ENCODE data around the gene MXD1. TPM values are rescaled to one million over a fixed set of nuclear protein-coding genes. Genes with fewer than 3 reads are reported as not detected.

MXD1 gene
- total and polyA plus RNA-seq, 9 of the 15 experiments (the other 6 are each of a cell fraction or from before 2014, with no cell fraction given): 6.7 to 35.9 (median 11.0) TPM

- TF ChIP-seq ZNF12 (CRISPR knock-in tag; IDR thresholded peaks at IDR 0.05) (peak; percentile 73; the same call in 1 of the 2 replicates), PATZ1 (CRISPR knock-in tag; IDR thresholded peaks at IDR 0.05; ENCODE audit: borderline replicate concordance) (no peak), PRPF4 (IDR thresholded peaks at IDR 0.05; ENCODE audit: insufficient read depth, low read depth, low read length, poor library complexity, severe bottlenecking) (peak; percentile 90), RHOXF2B (CRISPR knock-in tag; conservative IDR thresholded peaks at IDR 0.05) (no peak), HMG20A (CRISPR knock-in tag; conservative IDR thresholded peaks at IDR 0.05) (no peak), TAF9B (IDR thresholded peaks at IDR 0.05; ENCODE audit: partially characterized antibody) (peak; percentile 74), MLX (CRISPR knock-in tag; conservative IDR thresholded peaks at IDR 0.05) (0 out of 4 replicates have a peak, but pooled peaks of 1 of the 2 experiments have one; percentile 51), ZNF143 (CRISPR knock-in tag; IDR thresholded peaks at IDR 0.05) (0 out of 2 replicates have a peak, but pooled peaks have one; percentile 18), VEZF1 (CRISPR knock-in tag; IDR thresholded peaks at IDR 0.05) (peak; percentile 72), PREB (CRISPR knock-in tag; IDR thresholded peaks at IDR 0.05) (no peak), RBM39 (optimal IDR thresholded peaks at IDR 0.05; ENCODE audit: low read depth, low read length) (no peak), POLR2A (conservative IDR thresholded peaks at IDR 0.05) (peak; percentile 81), ZNF57 (CRISPR knock-in tag; IDR thresholded peaks at IDR 0.05) (no peak), SPI1 (IDR thresholded peaks at IDR 0.05; ENCODE audit: borderline replicate concordance, low read depth, low read length) (no peak), ZBTB34 (CRISPR knock-in tag; IDR thresholded peaks at IDR 0.05) (no peak), CREM (IDR thresholded peaks at IDR 0.05; ENCODE audit: low read depth) (no peak; the same call in 1 of the 2 replicates), SAP30 (IDR thresholded peaks at IDR 0.05; ENCODE audit: borderline replicate concordance, insufficient read depth, low read depth, low read length, poor library complexity, severe bottlenecking) (peak; percentile 87), ZNF197 (CRISPR knock-in tag; IDR thresholded peaks at IDR 0.05; ENCODE audit: low read depth) (no peak), ZC3H4 (CRISPR knock-in tag; IDR thresholded peaks at IDR 0.05; ENCODE audit: borderline replicate concordance) (peak; percentile 70; the same call in 1 of the 2 replicates)
These were observed at the start of gene MXD1 (continued) for GRCh38 chr2:69914950-69915945.

Measured in K562 (cell line).